PFSK-1 (cell line): Measurements from ENCODE around the gene SLC38A10.

Source experiments
- FOXP2 ChIP-seq: optimal IDR thresholded peaks from 2 replicates; pipeline ENCODE3; 2011; ENCODE audit warnings: borderline replicate concordance, control low read depth, inconsistent platforms; ENCODE audit not compliant: insufficient read depth; ENCODE audit errors: extremely low read length, extremely low read depth
- POLR2AphosphoS5 ChIP-seq: IDR thresholded peaks from 2 replicates; pipeline ENCODE4 v1.6.1; 2012; ENCODE audit warnings: low read depth, mild to moderate bottlenecking, control low read depth, low read length, moderate library complexity
- TF ChIP-seq, protein P1 (sequence below), 2 experiments: IDR thresholded peaks; 2 replicates each; pipeline versions ENCODE4 v1.6.1 to v1.8.0; 2011 to 2012; ENCODE audit warnings: low read depth in 2 of 2, low read length in 2 of 2, control low read depth in 1 of 2, inconsistent platforms in 1 of 2, mild to moderate bottlenecking in 1 of 2, moderate library complexity in 1 of 2; ENCODE audit not compliant: insufficient read depth in 1 of 2

DNA sequence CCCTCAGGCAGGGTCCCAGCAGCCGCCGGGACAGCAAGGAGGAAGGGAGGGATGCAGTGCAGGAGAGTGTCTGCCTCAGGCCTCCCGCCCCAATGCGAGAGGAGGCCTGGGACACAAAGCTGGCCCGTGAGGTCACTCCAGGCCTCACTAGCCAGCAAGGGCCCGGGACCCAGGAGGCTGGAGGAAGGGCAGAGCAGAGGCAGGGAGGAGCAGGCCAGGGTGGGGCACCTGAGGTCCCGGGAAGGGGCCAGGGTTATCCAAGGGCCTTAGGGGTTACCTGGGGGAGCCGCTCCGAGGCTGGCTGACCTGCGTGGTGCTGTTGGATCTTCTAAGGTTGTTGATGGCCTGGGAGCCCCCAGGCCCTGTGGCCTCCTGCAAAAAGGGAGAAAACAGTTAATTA lies 86.5 kb downstream of the SLC38A10 start:
- TF ChIP-seq POLR2AphosphoS5 (no peak), FOXP2 (no peak)
- TF ChIP-seq, protein P1, sequence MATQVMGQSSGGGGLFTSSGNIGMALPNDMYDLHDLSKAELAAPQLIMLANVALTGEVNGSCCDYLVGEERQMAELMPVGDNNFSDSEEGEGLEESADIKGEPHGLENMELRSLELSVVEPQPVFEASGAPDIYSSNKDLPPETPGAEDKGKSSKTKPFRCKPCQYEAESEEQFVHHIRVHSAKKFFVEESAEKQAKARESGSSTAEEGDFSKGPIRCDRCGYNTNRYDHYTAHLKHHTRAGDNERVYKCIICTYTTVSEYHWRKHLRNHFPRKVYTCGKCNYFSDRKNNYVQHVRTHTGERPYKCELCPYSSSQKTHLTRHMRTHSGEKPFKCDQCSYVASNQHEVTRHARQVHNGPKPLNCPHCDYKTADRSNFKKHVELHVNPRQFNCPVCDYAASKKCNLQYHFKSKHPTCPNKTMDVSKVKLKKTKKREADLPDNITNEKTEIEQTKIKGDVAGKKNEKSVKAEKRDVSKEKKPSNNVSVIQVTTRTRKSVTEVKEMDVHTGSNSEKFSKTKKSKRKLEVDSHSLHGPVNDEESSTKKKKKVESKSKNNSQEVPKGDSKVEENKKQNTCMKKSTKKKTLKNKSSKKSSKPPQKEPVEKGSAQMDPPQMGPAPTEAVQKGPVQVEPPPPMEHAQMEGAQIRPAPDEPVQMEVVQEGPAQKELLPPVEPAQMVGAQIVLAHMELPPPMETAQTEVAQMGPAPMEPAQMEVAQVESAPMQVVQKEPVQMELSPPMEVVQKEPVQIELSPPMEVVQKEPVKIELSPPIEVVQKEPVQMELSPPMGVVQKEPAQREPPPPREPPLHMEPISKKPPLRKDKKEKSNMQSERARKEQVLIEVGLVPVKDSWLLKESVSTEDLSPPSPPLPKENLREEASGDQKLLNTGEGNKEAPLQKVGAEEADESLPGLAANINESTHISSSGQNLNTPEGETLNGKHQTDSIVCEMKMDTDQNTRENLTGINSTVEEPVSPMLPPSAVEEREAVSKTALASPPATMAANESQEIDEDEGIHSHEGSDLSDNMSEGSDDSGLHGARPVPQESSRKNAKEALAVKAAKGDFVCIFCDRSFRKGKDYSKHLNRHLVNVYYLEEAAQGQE (IDR thresholded peaks at IDR 0.05; ENCODE audit: insufficient read depth in 1 of 2, low read depth in 2 of 2, low read length in 2 of 2): no peak
